HG03196 (cell line): Measurements from ENCODE around the gene LMX1B.

Experiments used
- ATAC-seq: cut with Tn5 transposase; IDR thresholded peaks from one replicate; pipeline ENCODE4 v1.9.1; 2021; ENCODE audit not compliant: unreplicated experiment

The LMX1B gene

DNA sequence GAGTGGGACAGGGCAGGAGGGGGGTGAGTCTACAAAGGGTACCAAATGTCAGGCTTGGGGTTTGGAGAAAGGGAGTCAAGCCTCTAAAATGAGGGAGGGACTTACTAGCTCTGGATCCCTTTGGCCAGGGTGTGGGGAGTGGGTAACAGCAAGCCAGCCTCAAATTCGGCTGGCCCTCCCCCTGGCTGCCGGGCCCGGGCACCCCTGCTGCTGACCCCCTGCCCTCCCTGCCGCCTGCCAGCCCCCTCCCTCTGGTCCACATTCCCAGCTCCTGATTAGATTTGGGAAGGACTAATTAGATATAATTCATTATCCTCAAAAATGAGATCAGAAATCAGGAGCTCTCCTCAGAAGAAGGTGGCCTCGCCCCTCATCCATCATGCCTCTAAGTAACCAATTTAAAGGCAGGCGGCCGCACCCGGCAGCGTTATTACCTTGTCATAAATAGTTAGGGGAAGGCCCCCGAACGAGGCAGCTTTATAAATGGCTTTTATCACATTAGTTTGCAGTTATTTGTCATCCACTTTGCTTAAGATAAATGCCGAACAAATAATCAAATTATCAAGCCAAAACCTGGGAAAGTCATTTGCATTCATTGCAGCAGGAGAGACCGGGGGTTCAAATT lies 44.6 kb downstream of the LMX1B start:
- ATAC-seq, result no peak

DNA sequence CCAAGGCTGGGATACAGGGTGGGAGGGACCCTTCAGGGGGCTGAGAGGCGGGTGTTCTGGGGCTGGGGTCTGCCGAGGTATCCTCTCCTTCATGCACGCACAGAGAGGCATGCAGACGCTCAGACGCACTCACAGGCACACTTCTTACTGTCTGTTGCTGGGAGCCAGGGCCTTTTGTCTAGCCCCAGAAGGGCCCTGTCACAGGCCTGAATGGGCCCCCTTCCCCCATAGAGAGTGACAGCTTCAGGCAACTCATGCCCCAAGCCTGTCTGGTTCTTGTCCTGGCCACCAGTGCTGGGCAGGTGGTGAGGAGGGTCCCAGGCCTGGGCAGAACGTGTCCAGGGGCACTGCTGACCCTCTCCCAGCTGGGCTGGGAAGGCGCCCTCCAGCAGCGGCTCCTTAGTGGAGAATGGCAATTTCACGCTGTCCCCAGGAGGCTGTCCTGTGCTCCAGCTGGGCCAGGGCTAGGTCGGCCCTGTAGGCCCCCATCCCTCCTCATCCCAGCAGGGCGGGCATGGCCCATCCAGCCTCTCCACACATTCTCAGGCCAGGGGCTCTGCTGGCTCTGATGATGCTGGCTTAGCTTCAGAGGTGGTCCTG lies 45.3 kb downstream of the LMX1B start:
- ATAC-seq, result no peak

DNA sequence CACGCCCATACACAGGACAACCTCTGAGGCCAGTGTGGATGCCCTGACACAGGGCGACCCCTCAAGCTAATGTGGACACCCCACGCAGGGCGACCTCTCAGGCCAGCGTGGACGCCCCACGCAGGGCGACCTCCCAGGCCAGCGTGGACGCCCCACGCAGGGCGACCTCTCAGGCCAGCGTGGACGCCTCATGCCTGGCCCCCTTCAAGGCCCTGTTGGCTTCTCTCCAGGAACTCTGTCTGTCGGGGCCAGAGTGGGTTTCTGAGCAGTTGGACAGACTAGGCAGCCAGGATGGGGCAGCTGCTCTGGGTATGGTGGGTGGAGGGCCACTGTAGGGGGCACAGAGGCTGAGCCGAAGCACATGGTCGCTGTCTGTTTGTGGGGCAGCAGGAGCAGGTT lies 47.4 kb downstream of the LMX1B start:
- ATAC-seq, result no peak

DNA sequence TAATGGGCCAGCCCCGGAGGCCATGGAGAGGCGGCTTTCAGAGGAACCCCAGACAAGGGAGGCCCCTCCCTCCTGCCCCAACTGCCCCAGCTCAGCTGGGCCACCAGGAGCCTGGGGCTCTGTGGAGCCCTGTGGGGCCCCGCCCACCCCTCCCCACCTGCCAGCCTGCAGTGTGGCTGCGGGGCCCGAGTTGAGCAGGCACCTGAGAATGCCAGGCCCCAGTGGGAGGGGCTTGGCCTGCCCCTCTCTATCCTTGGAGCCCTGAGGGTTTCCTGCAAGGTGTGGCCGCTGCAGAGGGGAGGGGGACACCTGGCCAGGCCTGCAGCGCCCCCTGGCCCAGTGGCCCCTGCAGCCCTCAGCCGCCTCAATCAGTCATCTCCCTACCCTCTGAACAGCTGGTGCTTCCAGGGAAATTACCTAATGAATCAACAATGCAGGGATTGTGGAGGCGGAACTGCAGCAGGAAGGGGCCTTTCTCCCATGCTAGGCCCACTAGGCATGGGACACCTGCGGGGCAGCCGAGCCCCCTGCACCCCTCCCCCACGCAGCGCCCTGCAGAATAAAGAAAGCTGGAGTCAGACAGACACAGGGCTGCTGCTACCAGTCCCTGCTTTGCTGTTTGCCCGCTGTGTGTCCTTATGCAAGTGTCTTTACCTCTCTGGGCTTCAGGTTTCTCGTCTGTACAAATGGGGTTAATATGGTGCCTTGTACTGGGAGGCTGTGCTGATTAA lies 48.0 kb downstream of the LMX1B start:
- ATAC-seq, result no peak

DNA sequence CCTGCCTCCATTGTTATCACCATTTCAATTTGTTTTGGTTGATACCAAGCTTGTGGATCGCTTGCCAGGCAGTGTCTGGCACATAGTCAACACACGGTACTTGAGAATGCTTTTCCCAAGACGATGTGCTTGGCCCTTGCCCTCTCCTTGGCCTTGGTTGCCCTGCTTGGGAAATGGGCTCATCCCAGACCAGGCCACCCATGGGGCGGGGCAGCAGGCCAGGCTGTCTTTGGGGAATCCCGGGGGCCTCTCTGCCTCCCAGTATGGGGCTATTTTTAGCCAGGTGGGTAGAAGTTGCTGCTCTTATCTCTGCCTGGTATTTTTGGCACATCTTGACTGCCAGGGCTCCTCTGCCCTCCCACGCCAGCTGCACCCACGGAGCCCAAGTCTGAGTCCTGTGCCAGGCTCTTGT lies 49.9 kb downstream of the LMX1B start:
- no peak for ATAC-seq

DNA sequence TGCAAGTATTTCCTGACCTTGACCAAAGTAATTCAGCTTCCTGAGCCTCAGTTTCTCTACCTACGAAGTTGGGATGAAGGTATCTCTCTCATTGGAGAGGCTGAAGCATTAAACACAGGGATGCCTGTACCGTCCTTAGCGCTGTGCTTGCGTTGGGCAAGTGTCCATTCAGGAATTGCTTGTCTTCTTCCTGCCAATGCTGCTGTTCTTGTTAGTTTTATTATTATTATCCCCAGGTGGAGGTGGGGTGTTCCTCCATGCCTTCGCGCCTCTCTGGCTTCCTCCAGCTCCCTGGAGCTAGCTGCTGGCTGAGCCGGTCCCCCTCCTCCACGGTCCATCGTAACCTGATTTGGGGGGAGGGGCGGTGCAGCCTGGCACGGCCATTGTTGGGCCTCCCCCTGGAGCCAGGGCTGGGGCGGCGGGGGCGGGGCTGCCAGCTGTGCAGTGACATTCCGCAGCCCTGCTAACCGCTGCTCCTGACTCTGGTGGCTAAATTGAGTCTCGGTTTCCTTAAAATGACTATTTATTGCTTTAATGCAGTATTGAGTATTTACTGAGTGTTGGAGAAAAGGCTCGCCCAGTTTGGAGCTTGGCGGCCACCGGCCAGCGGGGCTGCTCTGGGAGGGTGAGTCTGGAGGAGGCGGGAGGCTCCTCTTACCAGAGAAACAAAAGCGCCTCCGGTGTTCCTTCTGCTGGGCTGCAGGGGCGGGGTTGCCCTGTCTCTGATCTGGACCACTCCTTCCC lies 51.3 kb downstream of the LMX1B start:
- no peak for ATAC-seq

DNA sequence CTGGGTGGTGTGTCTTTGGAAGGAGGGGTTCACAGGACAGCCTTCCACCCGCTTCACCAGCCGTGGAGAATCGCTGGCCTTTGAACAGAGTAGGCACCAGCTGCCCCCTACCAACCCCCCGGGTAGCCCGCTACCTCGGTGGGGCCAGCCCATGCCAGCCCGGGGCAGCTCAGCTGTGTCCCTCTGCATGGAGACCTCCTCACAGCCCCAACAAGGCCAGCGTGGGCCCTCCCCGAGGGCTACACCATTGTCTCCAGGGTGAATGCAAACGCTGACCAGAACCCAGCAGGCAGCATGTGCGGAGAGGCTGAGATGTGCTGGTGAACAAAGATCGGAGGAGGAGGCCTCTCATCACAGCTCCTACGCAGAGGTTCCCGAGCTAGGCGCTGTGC lies 51.9 kb downstream of the LMX1B start:
- no peak for ATAC-seq

DNA sequence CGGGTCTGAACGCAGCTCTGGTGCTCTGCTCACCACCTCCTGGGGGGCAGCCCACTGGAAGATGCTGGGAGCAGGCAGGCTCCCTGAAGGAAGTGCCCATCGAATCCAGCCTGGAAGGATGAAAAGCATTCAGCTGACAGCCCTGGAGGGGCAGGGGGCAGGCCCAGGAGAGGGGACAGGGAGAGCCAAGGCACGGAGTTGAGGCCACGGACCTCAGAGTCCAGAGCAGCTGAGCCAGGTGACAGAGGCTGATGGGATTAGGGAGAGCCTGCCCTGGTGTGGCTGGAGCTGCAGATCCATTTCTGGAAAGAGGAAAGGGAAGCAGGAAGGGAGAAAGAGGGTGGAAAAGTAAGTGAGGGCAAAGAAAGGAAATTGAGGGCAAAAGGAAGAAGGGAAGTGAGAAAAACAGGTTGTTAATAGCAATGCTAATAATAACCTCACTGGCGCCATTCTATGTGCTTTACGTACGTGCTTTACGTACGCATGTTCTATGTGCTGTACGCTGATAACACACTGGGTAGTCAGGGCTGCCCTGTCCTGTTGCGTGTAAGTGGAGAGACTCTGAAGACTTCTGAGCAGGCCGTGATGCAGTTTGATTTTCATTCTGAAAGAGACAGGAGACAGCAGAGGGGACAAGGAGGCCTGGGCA lies 52.6 kb downstream of the LMX1B start:
- no peak for ATAC-seq

DNA sequence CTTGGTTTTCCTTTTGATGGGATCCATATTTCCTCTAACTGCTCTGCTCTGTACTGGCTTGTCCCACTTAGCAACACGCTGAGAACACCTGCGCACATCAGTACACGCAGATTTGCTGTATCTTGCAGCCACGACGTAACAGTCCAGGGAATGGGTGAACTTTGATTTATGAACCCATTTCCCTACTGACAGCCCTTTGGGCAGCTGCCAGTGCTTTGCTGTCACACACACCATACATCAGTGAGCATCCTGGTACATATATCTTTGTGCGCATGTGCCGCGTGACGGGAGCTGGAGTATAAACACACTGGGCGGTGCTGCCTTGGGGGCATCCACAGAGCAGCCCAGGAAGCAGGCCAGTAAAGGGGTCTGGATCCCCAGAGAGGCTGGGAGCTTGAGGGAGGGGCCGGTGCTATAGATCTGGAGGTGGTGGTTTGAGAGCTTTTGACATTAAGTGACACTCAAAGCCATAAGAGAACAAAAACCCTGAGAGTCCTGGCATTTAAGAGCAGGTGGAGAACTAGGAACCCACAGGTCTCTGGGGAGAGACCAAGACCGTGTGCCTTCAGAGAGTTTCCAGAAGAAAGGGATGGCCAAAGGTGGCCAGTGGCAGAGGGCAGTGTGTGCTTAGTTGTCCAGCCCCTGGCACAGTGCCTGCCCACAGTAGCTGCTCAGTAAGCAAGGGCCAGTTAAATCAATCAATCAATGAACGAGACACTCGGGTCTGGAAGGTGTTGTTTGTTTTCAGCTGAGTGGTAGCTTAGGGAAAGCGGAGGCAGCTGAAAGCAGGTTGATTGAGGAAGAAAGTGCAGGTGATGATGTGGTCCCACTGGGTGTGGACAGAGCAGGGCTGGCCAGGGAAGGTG lies 53.7 kb downstream of the LMX1B start:
- no peak for ATAC-seq

DNA sequence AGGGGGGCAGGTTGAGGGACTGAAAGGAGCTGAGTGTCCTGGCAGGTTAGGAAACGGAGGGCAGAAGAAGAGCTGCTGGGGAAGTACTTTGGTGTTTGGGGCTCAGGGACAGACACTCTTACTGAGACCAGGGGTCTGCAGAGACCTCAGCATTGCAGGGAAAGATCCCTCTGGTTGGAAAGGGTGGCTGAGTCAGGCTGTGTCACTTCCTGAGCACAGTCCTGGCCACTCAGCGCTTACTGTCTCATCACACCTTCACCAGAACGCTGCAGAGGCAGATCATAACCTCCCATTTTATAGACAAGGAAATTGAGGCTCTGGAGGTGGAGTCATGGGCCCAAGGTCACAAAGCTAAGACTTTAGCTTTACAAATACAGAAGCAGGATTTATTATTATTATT lies 54.3 kb downstream of the LMX1B start:
- ATAC-seq, result no peak

DNA sequence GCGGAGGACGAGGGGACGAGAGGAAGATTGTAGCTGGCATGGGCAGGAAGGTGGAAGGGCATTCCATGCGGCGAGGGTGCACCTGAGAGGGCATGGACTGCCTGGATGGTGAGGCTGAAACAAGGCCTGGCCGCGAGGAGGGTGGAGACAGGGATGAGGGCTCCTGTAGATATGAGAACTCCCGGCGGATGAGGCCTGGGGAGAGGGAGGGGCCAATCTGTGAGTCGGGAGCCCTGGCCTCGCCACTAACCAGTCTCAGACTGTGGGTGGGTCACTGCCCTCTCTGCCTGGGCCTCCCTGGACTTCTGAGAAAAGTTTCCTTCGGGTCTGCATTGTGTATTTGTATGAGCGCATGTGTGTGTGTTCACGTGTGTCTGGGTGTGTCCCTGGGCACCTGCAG lies 55.4 kb downstream of the LMX1B start:
- no peak for ATAC-seq

DNA sequence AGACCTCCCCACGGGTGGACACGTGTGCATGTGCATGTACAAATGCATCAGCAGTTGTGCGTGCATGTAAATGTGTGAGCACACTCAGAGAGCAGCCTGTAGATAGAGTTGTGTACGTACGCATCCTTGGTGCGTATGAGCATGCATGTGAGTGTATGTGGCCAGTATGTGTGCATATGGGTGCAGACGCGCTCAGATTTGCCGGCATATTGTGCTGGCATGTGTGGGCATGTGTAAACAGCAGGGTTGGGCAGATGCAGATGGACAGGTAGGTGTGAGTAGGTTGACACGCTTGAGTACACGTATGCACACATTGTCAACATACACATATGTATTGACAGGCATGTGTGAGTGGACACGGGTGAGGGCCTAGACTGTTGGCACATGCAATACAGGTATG lies 56.5 kb downstream of the LMX1B start:
- no peak for ATAC-seq

DNA sequence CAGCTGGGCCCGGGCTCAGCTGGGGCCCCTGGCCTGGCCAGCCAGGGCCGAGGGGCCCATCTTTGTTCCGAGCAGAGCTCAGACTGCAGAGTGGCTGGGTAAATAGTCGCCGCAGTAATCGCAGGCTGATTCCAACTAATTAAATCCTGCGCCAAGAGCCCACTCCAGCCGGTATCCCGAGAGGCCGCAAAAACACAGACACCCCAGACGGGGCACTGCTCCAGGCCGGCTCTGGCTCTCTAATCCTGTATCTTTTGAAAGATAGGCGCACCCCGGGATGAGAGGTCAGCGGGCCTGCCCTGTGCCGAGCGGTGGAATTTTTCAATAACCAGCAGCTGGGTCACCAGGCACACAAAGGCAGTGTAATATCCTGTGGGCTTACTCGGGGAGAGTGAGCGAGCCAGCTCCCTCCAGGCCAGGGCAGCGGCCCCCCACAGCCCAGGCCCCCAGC lies 57.7 kb downstream of the LMX1B start:
- no peak for ATAC-seq

DNA sequence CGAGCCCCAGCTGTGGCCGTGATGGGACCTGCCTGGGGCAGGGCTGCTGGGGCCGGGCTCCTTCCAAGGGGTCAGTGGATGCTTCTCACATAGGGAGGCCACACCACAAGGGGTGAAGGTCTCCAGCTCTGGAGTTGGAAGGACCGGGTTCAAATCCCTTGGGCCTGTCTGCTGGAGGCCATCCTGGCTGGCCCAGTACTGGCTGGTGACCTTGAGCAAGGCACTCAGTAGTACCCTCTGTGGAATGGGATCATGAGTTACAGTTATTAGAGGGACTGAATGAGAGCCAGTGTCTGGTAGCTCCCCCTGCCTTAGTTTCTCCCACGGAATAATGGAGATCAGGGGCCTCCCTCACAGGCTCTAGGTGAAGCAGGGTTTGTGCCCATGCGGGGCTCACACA lies 58.3 kb downstream of the LMX1B start:
- ATAC-seq, result no peak

DNA sequence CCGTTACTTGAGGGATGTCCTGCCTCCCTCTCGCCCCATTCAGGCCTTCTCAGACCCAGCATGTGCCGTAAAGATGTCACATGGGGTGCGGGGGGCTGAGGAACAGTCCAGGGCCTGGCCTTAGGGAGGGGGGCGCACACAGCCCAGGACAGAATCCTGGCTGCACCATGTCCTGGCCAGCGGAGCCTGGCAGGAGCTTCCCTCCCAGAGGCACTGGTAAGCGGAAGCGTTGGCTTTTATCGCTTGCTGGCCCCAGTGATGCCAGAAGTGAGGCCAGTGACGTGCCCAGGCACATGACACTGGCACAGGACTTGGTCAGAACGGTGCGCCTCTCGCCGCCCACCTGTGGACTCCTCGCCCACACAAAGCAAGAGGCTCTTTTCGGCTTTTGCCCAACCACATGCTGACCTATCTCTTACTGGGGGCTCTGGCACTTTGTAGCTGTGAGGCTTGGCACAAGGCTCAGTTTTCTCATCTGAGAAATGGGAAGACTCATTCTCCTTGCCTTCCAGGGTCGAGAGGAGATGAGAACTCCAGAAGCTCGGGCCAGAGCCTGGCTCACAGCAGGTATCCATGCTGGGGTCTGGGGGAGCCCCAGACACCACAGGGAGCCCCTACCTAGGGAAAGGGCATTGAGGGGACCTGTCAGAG lies 59.0 kb downstream of the LMX1B start:
- no peak for ATAC-seq

DNA sequence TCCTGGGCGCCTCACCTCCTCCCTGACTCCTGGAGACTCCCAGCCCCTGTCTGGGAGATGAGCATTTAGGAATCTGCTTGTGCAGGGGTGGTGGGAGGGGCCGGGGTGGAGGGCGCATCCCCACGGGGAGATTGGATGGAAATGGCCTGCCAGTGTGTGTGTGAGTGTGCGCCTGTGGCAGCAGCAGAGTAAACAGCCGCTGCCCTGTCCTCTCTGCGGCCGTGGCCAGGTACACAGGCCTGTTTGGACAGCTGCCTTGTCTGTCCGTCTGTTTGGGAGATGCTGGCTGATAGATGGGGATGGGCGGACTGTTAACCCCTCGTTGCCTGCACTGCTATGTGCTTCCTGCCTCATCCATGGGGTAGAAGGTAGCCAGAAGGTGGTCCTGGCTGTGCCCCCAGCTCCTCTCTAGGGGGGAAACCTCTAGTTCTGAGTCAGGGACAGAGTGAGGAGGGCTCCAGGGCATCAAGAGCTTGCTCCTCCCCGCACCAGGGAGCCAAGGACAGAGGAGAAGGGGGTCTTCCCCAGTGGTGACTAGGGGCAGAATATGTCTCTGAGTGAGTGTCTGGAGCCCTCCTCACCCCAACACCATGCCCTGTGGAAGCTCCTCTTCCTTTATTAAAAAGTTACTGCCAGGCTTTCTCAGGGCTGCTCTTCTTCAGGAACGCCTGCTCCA lies 60.1 kb downstream of the LMX1B start:
- ATAC-seq, result no peak

DNA sequence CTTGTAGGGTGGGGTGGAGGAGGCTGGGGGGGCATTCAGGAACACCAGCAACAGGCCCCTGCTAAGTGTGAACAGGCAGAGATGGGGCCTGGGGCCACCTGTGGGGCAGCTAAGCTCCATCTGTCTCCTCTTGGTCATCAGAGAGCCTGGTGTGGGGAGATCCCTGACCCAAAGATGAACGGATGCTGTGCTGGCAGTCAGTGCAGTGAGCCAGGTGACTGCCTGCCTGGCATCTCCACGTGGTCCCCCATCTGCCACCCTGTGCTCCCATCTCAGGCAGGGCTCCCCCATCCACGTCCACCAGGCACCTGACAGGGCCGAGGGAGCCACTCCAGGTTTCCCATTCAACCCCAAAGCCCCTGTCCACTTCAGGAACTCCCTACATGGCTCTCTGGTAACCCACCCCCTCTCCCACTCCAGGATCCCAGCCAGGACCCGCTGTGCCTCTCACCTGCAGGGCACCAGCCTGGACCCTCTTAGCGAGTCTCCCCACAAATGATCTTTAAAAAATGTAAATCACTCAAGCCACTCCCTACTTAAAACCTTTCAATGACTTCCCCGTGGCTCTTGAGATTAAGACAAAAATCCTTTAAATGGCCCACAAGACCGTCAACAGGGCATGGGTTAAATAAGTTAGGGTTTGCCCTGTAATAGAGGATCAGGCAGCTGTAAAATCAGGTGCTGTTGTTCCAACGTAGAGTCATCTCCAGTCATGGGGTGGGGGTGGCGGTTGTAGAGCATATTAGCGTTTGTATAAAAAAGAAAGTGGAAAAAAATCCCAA lies 60.8 kb downstream of the LMX1B start:
- no peak for ATAC-seq

DNA sequence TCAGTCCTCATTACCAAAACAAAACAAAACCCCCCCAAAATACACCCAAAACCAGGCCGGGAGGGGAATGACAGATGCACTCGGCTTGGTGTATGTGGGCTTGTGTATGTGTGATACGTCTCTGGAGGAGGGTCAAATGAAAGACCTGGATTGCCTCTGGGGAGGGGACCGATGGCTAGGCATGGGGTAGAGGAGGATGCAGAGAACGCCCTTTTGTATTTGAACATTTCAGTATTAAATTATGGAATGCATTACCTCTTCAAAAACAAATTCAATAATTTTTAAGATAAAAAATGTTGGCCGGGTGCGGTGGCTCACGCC lies 61.4 kb downstream of the LMX1B start:
- no peak for ATAC-seq
